HG02763 (cell line): ENCODE data around the gene MYT1.

Experiments
- ATAC-seq: cut with Tn5 transposase; IDR thresholded peaks from one replicate; pipeline ENCODE4 v1.9.1; 2021; ENCODE audit warnings: mild to moderate bottlenecking, moderate library complexity; ENCODE audit not compliant: unreplicated experiment

MYT1 gene

GRCh38 chr20:64212755-64213154 lies 48.5 kb downstream of the MYT1 start:
- no peak for ATAC-seq

GRCh38 chr20:64214113-64214512 lies 49.9 kb downstream of the MYT1 start:
- ATAC-seq = no peak

- ATAC-seq = no peak
Measured at GRCh38 chr20:64214952-64215351, 50.7 kb downstream of the MYT1 start.

GRCh38 chr20:64216036-64216435 lies 51.8 kb downstream of the MYT1 start:
- no peak for ATAC-seq

GRCh38 chr20:64216910-64217309 lies 52.7 kb downstream of the MYT1 start:
- ATAC-seq = no peak

- ATAC-seq = no peak
Measured at GRCh38 chr20:64217539-64218221, 53.4 kb downstream of the MYT1 start.

- no peak for ATAC-seq
Measured at GRCh38 chr20:64219202-64219601, 55.0 kb downstream of the MYT1 start.

- ATAC-seq = no peak
Measured at GRCh38 chr20:64219730-64220129, 55.5 kb downstream of the MYT1 start.

GRCh38 chr20:64220420-64220819 lies 56.2 kb downstream of the MYT1 start:
- ATAC-seq = no peak

- ATAC-seq = no peak
Measured at GRCh38 chr20:64220891-64221527, 56.8 kb downstream of the MYT1 start.

GRCh38 chr20:64222291-64222735 lies 58.1 kb downstream of the MYT1 start:
- ATAC-seq = no peak

- no peak for ATAC-seq
Measured at GRCh38 chr20:64222851-64223525, 58.7 kb downstream of the MYT1 start.

- no peak for ATAC-seq
Measured at GRCh38 chr20:64223526-64224067, 59.3 kb downstream of the MYT1 start.

- no peak for ATAC-seq
Measured at GRCh38 chr20:64224351-64225170, 60.3 kb downstream of the MYT1 start.

- ATAC-seq = no peak
Measured at GRCh38 chr20:64225171-64225595, 60.9 kb downstream of the MYT1 start.

GRCh38 chr20:64225828-64226598 lies 61.8 kb downstream of the MYT1 start:
- ATAC-seq = no peak

- ATAC-seq = no peak
Measured at GRCh38 chr20:64226686-64227580, 62.7 kb downstream of the MYT1 start.

- ATAC-seq = no peak
Measured at GRCh38 chr20:64228086-64228653, 63.9 kb downstream of the MYT1 start.
